Activated CD8-positive, alpha-beta memory T cell treated with anti-CD3 and anti-CD28 coated beads, Interleukin-2, amount 50 U/mL, for 24 hours (primary cell): ENCODE measurements around the gene DQX1.
A peak's percentile ranks its signal among the peaks of the same experiment; 100 is the strongest.

Source experiments
- DNase-seq: peaks from one replicate; pipeline ENCODE4 v3.0.0-alpha.2; 2020; ENCODE audit errors: extremely low read depth

DQX1 gene

GRCh38 chr2:74532222-74532621 lies 6.2 kb upstream of the DQX1 start:
- DNase-seq = no peak

- DNase-seq = no peak
Observed at GRCh38 chr2:74531666-74532065, 5.6 kb upstream of the DQX1 start.

- no peak for DNase-seq
Observed at GRCh38 chr2:74530239-74531187, 4.5 kb upstream of the DQX1 start.

- DNase-seq = peak; percentile 80
Observed at GRCh38 chr2:74529357-74530238, 3.6 kb upstream of the DQX1 start, which contains the start of the genes AUP1 and HTRA2. TSS of gene AUP1 (minus strand) at chr2:74529706. CDS start at chr2:74529629, 77 bp downstream. TSS of gene HTRA2 (plus strand) at chr2:74529933. CDS start at chr2:74530007, 74 bp downstream.

GRCh38 chr2:74528600-74529356 lies 2.7 kb upstream of the DQX1 start:
- DNase-seq = no peak

GRCh38 chr2:74527741-74528140 lies 1.7 kb upstream of the DQX1 start:
- no peak for DNase-seq

- DNase-seq = no peak
Observed at GRCh38 chr2:74526649-74527230, 709 bp upstream of the DQX1 start.

GRCh38 chr2:74524955-74525716 lies 895 bp downstream of the DQX1 start:
- DNase-seq = no peak

- no peak for DNase-seq
Observed at GRCh38 chr2:74524005-74524404, 2.0 kb downstream of the DQX1 start.

GRCh38 chr2:74522516-74522915 lies 3.5 kb downstream of the DQX1 start:
- no peak for DNase-seq

GRCh38 chr2:74516650-74517049 lies 9.4 kb downstream of the DQX1 start:
- DNase-seq = no peak

GRCh38 chr2:74515981-74516633 lies 9.9 kb downstream of the DQX1 start:
- peak; percentile 43 for DNase-seq

- no peak for DNase-seq
Observed at GRCh38 chr2:74515271-74515980, 10.6 kb downstream of the DQX1 start.

- no peak for DNase-seq
Observed at GRCh38 chr2:74514368-74515270, 11.4 kb downstream of the DQX1 start, which contains the start of gene TLX2. TSS of gene TLX2 (plus strand) at chr2:74514450. CDS start at chr2:74514807, 357 bp downstream.

GRCh38 chr2:74513605-74514367 lies 12.2 kb downstream of the DQX1 start:
- DNase-seq = no peak

- no peak for DNase-seq
Observed at GRCh38 chr2:74512744-74513604, 13.1 kb downstream of the DQX1 start.
